Breast epithelium (tissue), 4 donors: ENCODE data around the gene KRR1. TPM values are rescaled to one million over a fixed set of nuclear protein-coding genes. Genes with fewer than 3 reads are reported as not detected.

Source experiments
- DNase-seq, 2 donors: peaks; one replicate each; pipeline ENCODE4 v3.0.0-alpha.2; 2019; ENCODE audit warnings: low spot score in 2 of 2
- H3K27ac ChIP-seq, 2 donors: fragments of 200-600 bp; sonication (generic) in 1 of 2; one replicate each; pipeline ENCODE4 v1.5.1; 2016 to 2019; ENCODE audit warnings: mild to moderate bottlenecking in 1 of 2
- H3K27me3 ChIP-seq, 2 donors: fragments of 200-600 bp; sonication (generic) in 1 of 2; one replicate each; pipeline versions ENCODE4 v1.5.1 to v1.6.0; 2017 to 2019; ENCODE audit warnings: control low read depth in 1 of 2, mild to moderate bottlenecking in 1 of 2
- H3K36me3 ChIP-seq: fragments of 200-600 bp; one replicate; pipeline ENCODE4 v1.5.1; 2019
- H3K4me1 ChIP-seq, 2 donors: fragments of 200-600 bp; sonication (generic); one replicate each; pipeline ENCODE4 v1.5.1; 2016 to 2019; ENCODE audit warnings: control low read depth in 1 of 2
- H3K4me3 ChIP-seq, 3 donors: fragments of 200-600 bp; sonication (generic); 1 replicate in 2 of 3; 2 replicates in 1 of 3; pipeline ENCODE4 v1.5.1; 2016 to 2019; ENCODE audit warnings: mild to moderate bottlenecking in 3 of 3, moderate library complexity in 2 of 3
- H3K9me3 ChIP-seq, 2 donors: fragments of 200-600 bp; sonication (generic) in 1 of 2; one replicate each; pipeline ENCODE4 v1.5.1; 2016 to 2019; ENCODE audit warnings: control low read depth in 1 of 2
- CTCF ChIP-seq, 3 donors: fragments of 450-650 bp; IDR thresholded peaks; one replicate each; pipeline ENCODE4 v1.5.1; 2016 to 2017; ENCODE audit warnings: antibody characterized with exemption in 3 of 3, mild to moderate bottlenecking in 3 of 3, moderate library complexity in 3 of 3
- POLR2A ChIP-seq: fragments of 450-650 bp; IDR thresholded peaks from one replicate; pipeline ENCODE4 v1.6.1; 2016; ENCODE audit warnings: antibody characterized with exemption, mild to moderate bottlenecking, moderate library complexity
- POLR2AphosphoS5 ChIP-seq, 3 donors: sonication (generic); formaldehyde crosslinking; IDR thresholded peaks; one replicate each; pipeline ENCODE4 v1.6.1; 2017; ENCODE audit warnings: antibody characterized with exemption in 3 of 3
- intact Hi-C: fragments of 100-400 bp; cut with DNase I; formaldehyde crosslinking; loops from one replicate; pipeline ENCODE4 v1.15.1; 2023; ENCODE audit warnings: low total_unique reads
- total RNA-seq, 3 donors: library from RNA; depleted of rRNA; stranded (reverse); fragments of >200 nt; gene quantifications; one replicate each; pipeline ENCODE4 v1.1.0, GENCODE V29; 2016

Gene KRR1
- total RNA-seq, 3 donors from 2014 or later: 34.1 to 56.9 (median 36.4) TPM

- Histone ChIP-seq H3K4me1 (peaks cover 0 to 3% of the 10 kb centered on the region in 2 donors), H3K9me3 (no peaks in the 10 kb centered on the region), H3K36me3 (no peaks in the 10 kb centered on the region), H3K27ac (no peak overlapping the region), H3K4me3 (no peak overlapping the region), H3K27me3 (no peaks in the 10 kb centered on the region)
- no peak for TF ChIP-seq CTCF (IDR thresholded peaks at IDR 0.05)
- no peak for TF ChIP-seq POLR2A
- no peak for TF ChIP-seq POLR2AphosphoS5 (IDR thresholded peaks at IDR 0.05)
- no peak for DNase-seq
- intact Hi-C loops: no loop called here
Observed at GRCh38 chr12:75548879-75549278, 37.5 kb upstream of the KRR1 start.

GRCh38 chr12:75545636-75546035, 34.2 kb upstream of the KRR1 start:
- no peaks in the 10 kb centered on the region for H3K4me1 ChIP-seq
- intact Hi-C loops: no loop called here
- no peaks in the 10 kb centered on the region for H3K9me3 ChIP-seq

GRCh38 chr12:75543529-75543928, 32.1 kb upstream of the KRR1 start:
- Histone ChIP-seq H3K9me3 (no peaks in the 10 kb centered on the region), H3K27me3 (no peaks in the 10 kb centered on the region), H3K4me1 (no peaks in the 10 kb centered on the region), H3K4me3 (no peak overlapping the region), H3K27ac (no peak overlapping the region), H3K36me3 (no peaks in the 10 kb centered on the region)
- DNase-seq: no peak
- TF ChIP-seq POLR2A: no peak
- TF ChIP-seq POLR2AphosphoS5 (IDR thresholded peaks at IDR 0.05): no peak
- TF ChIP-seq CTCF (IDR thresholded peaks at IDR 0.05): no peak
- intact Hi-C loops: no loop called here

More at GRCh38 chr12:75545636-75546035, 34.2 kb upstream of the KRR1 start:
- Histone ChIP-seq H3K27me3 (no peaks in the 10 kb centered on the region), H3K27ac (no peak overlapping the region), H3K36me3 (no peaks in the 10 kb centered on the region), H3K4me3 (no peak overlapping the region)
- TF ChIP-seq POLR2AphosphoS5 (IDR thresholded peaks at IDR 0.05) (no peak), CTCF (IDR thresholded peaks at IDR 0.05) (no peak), POLR2A (no peak)
- DNase-seq: no peak

DNA sequence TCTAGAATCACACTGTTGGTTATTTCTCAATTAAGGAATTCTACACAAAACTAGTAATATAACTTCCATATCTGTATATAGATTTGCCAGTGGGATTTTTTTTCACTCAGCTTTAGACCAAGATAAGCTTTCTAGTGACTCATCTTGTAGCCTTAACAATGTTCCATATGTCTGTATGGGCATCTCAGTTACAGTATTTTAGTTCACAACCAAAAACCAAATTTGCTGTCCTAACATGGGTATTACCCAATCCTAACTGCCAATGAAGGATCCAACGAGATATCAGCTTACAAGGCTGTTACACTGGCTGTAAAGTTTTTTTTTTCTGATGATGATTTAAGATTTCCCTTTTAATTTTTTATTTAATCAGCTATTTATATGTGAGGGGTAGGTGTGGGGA, 31.5 kb upstream of the KRR1 start:
- H3K4me3 ChIP-seq: no peak overlapping the region
- no peak overlapping the region for H3K27ac ChIP-seq
- DNase-seq: no peak
- H3K4me1 ChIP-seq: no peaks in the 10 kb centered on the region
- H3K36me3 ChIP-seq: no peaks in the 10 kb centered on the region
- TF ChIP-seq CTCF (IDR thresholded peaks at IDR 0.05): no peak
- no peak for TF ChIP-seq POLR2AphosphoS5 (IDR thresholded peaks at IDR 0.05)
- TF ChIP-seq POLR2A: no peak
- H3K9me3 ChIP-seq: no peaks in the 10 kb centered on the region
- no peaks in the 10 kb centered on the region for H3K27me3 ChIP-seq
- intact Hi-C loops: no loop called here

GRCh38 chr12:75539889-75540288, 28.5 kb upstream of the KRR1 start:
- Histone ChIP-seq H3K36me3 (no peaks in the 10 kb centered on the region), H3K4me1 (no peaks in the 10 kb centered on the region), H3K27ac (no peak overlapping the region), H3K27me3 (no peaks in the 10 kb centered on the region), H3K9me3 (no peaks in the 10 kb centered on the region), H3K4me3 (no peak overlapping the region)
- DNase-seq: no peak
- intact Hi-C loops: no loop called here
- TF ChIP-seq POLR2A (no peak), POLR2AphosphoS5 (IDR thresholded peaks at IDR 0.05) (no peak), CTCF (IDR thresholded peaks at IDR 0.05) (no peak)
